ENCODE results near the gene DDN. TPM values are rescaled to one million over a fixed set of nuclear protein-coding genes. Genes with fewer than 3 reads are reported as not detected.

The DDN gene
- total RNA-seq, 1 experiment from 2014 or later = 0.35 TPM

DNA sequence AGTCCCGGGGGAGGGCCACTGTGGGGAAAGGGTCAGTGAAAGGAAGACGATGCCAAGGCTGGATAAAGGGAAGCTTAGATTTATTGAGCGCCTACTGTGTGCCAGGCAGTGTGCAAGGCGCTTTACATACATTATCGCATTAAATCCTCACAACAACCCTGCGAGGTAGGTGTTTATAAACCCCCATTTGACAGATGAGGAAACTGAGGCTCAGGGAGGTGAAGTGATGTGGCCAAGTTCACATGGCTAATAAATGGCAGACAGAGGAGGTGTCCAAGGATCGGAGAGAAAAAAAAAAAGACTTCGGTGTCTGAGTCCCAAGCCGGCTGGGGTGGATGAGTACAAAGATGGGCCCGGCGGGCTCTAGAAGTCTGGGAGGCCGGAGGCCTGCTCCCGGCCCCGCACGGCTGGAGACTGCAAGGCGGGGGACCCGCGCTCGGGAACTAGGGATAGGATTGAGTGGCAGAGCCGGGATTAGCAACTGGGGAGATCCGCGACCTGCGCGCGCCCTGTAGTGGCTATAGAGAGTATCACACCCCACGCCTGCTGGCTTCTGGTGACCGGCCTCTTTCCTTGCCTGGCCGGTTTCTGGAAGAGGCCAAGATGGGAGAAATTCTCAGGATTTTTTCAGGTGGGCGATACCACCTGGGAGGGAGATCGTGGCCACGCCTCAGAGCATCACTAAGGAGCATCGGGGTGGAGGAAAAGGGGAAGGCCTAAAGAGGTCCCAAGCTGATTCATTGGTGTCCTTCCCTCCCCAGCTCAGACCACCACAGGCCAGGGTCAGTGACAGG is 3.9 kb downstream of the DDN start:
- Histone ChIP-seq H3K4me2 (ENCODE audit: insufficient read depth, insufficient read length, low read length) (peak overlapping the region; percentile 22), H3K79me2 (ENCODE audit: insufficient read depth, low read length) (no peaks in the 10 kb centered on the region), H3K4ac (ENCODE audit: low read depth, low read length) (no peak overlapping the region), H4K20me1 (ENCODE audit: control insufficient read depth, insufficient read depth, insufficient read length) (no peaks in the 10 kb centered on the region), H2BK15ac (ENCODE audit: low read depth, low read length) (no peak overlapping the region), H2BK120ac (ENCODE audit: low read depth, low read length, poor library complexity, severe bottlenecking) (no peak overlapping the region), H3K79me1 (ENCODE audit: insufficient read depth, low read depth, low read length, poor library complexity, severe bottlenecking) (no peaks in the 10 kb centered on the region), H3K9ac (ENCODE audit: extremely low read depth, insufficient read length, low read length) (no peak overlapping the region), H3K14ac (ENCODE audit: insufficient read depth, low read length) (no peak overlapping the region), H2BK20ac (ENCODE audit: low read depth, low read length, poor library complexity, severe bottlenecking) (no peak overlapping the region), H3K18ac (ENCODE audit: insufficient read length, low read depth, low read length) (no peak overlapping the region), H3K27me3 (ENCODE audit: insufficient read depth, low read length) (peaks cover 46% of the 10 kb centered on the region; the same call in 1 of the 2 replicates), H2BK5ac (ENCODE audit: insufficient read length, low read length) (no peak overlapping the region), H3T11ph (ENCODE audit: low read length) (no peak overlapping the region), H2BK12ac (ENCODE audit: insufficient read length, low read depth, low read length) (no peak overlapping the region), H4K91ac (ENCODE audit: insufficient read length, low read depth, low read length) (no peak overlapping the region), H3K4me1 (ENCODE audit: insufficient read depth, low read length) (no peaks in the 10 kb centered on the region), H4K5ac (ENCODE audit: insufficient read length, low read depth, low read length) (no peak overlapping the region), H3K9me3 (ENCODE audit: control insufficient read depth, low read depth, low read length) (no peaks in the 10 kb centered on the region), H3K56ac (ENCODE audit: insufficient read length, low read depth, low read length) (no peak overlapping the region), H3K23ac (ENCODE audit: insufficient read length, low read depth, low read length) (no peak overlapping the region), H2AK5ac (ENCODE audit: insufficient read length, low read length) (no peak overlapping the region), H4K8ac (replicated peaks; ENCODE audit: insufficient read length, low read depth, low read length) (no peak overlapping the region), H3K23me2 (ENCODE audit: insufficient read length, low read depth, low read length, poor library complexity, severe bottlenecking) (peaks cover 27% of the 10 kb centered on the region), H2AFZ (ENCODE audit: low read length) (no peak overlapping the region), H3K27ac (ENCODE audit: insufficient read length, low read depth, low read length) (no peak overlapping the region)
- 0 out of 5 replicates have a peak, but pooled peaks cover 0 to 4% of the 10 kb centered on the region in 2 experiments for H3K9me3 Mint-ChIP-seq
- peak; percentile 95 for DNase-seq
- peaks cover 17 to 40% of the 10 kb centered on the region in 2 experiments for H3K4me1 Mint-ChIP-seq
- H3K27ac Mint-ChIP-seq = no peak overlapping the region
- WGBS (ENCODE audit: extremely low coverage, insufficient read length, low lambda C conversion rate) = no CpG with 5 or more reads among the region's 32 CpGs
- H3K27me3 Mint-ChIP-seq (ENCODE audit: low read depth) = peaks cover 77% of the 10 kb centered on the region
- TF ChIP-seq CTCF (conservative IDR thresholded peaks at IDR 0.05) = peak; percentile 84
- H3K4me3 Mint-ChIP-seq = 0 out of 5 replicates have a peak overlapping the region, but pooled peaks of 1 of the 2 experiments have one; percentile 20
- H3K36me3 Mint-ChIP-seq (ENCODE audit: insufficient read depth in 1 of 3, low read depth in 3 of 3) = no peaks in the 10 kb centered on the region; a peak in 1 of 7 replicates
